ENCODE measurements around the gene GPR158.
"Not testable (repeated sequence)": the region's sequence is repeated elsewhere in the genome, so short reads cannot be mapped to it uniquely, and the experiment has no call there.

Gene GPR158

DNA sequence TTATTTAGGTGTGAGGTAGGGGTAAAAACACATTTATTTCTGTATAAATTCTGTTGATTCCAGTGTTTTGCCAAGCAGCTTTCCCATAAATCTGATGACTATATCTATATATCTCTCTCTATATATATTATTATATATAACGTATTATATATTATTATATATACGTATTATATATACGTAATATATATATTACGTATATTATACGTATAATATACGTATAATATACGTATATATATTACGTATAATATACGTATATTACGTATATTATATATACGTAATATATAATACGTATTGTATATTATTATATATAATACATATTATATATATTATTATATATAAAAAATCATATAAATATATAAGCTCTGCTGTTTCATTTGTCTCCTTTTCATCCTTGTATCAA is 163.5 kb downstream of the GPR158 start:
- no peak for DNase-seq (ENCODE audit: low spot score)
- in situ Hi-C loops (cut with MboI; ENCODE audit: low sequenced_read_pairs, unreplicated experiment) = no loop called here
- TF ChIP-seq, protein P1, sequence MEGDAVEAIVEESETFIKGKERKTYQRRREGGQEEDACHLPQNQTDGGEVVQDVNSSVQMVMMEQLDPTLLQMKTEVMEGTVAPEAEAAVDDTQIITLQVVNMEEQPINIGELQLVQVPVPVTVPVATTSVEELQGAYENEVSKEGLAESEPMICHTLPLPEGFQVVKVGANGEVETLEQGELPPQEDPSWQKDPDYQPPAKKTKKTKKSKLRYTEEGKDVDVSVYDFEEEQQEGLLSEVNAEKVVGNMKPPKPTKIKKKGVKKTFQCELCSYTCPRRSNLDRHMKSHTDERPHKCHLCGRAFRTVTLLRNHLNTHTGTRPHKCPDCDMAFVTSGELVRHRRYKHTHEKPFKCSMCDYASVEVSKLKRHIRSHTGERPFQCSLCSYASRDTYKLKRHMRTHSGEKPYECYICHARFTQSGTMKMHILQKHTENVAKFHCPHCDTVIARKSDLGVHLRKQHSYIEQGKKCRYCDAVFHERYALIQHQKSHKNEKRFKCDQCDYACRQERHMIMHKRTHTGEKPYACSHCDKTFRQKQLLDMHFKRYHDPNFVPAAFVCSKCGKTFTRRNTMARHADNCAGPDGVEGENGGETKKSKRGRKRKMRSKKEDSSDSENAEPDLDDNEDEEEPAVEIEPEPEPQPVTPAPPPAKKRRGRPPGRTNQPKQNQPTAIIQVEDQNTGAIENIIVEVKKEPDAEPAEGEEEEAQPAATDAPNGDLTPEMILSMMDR (IDR thresholded peaks at IDR 0.05; ENCODE audit: borderline replicate concordance, control extremely low read depth, extremely low read depth, insufficient read depth, missing control alignments) = no peak

GRCh38 chr10:25339966-25340365 is 165.2 kb downstream of the GPR158 start:
- in situ Hi-C loops (cut with MboI; ENCODE audit: low sequenced_read_pairs, unreplicated experiment) = no loop called here
- TF ChIP-seq, protein P1 (IDR thresholded peaks at IDR 0.05; ENCODE audit: borderline replicate concordance, control extremely low read depth, extremely low read depth, insufficient read depth, missing control alignments) = no peak
- DNase-seq (ENCODE audit: low spot score) = no peak

- TF ChIP-seq, protein P1 (IDR thresholded peaks at IDR 0.05; ENCODE audit: borderline replicate concordance, control extremely low read depth, extremely low read depth, insufficient read depth, missing control alignments) = no peak
- in situ Hi-C loops (cut with MboI; ENCODE audit: low sequenced_read_pairs, unreplicated experiment) = no loop called here
- no peak for DNase-seq (ENCODE audit: low spot score)
These were observed 174.7 kb downstream of the GPR158 start for GRCh38 chr10:25349520-25349919.

GRCh38 chr10:25356609-25357008 is 181.8 kb downstream of the GPR158 start:
- no peak for DNase-seq (ENCODE audit: low spot score)
- TF ChIP-seq, protein P1 (IDR thresholded peaks at IDR 0.05; ENCODE audit: borderline replicate concordance, control extremely low read depth, extremely low read depth, insufficient read depth, missing control alignments) = no peak
- in situ Hi-C loops (cut with MboI; ENCODE audit: low sequenced_read_pairs, unreplicated experiment) = no loop called here

DNA sequence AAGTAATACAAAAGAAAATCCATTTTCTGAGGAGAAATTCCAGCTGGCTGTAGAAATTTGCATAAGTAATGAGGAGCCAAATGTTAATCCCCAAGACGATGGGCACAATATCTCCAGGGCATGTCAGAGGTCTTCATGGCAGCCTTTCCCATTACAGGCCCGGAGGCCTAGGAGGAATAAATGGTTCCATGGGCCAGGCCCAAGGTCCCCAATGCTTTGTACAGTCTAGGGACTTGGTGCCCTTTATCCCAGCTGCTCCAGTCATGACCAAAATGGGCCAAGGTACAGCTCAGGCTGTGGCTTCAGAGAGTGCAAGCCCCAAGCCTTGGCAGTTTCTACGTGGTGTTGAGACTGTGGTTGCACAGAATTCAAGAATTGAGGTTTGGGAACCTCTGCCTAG is 182.5 kb downstream of the GPR158 start:
- DNase-seq (ENCODE audit: low spot score) = no peak
- in situ Hi-C loops (cut with MboI; ENCODE audit: low sequenced_read_pairs, unreplicated experiment) = no loop called here
- TF ChIP-seq, protein P1 (IDR thresholded peaks at IDR 0.05; ENCODE audit: borderline replicate concordance, control extremely low read depth, extremely low read depth, insufficient read depth, missing control alignments) = no peak

DNA sequence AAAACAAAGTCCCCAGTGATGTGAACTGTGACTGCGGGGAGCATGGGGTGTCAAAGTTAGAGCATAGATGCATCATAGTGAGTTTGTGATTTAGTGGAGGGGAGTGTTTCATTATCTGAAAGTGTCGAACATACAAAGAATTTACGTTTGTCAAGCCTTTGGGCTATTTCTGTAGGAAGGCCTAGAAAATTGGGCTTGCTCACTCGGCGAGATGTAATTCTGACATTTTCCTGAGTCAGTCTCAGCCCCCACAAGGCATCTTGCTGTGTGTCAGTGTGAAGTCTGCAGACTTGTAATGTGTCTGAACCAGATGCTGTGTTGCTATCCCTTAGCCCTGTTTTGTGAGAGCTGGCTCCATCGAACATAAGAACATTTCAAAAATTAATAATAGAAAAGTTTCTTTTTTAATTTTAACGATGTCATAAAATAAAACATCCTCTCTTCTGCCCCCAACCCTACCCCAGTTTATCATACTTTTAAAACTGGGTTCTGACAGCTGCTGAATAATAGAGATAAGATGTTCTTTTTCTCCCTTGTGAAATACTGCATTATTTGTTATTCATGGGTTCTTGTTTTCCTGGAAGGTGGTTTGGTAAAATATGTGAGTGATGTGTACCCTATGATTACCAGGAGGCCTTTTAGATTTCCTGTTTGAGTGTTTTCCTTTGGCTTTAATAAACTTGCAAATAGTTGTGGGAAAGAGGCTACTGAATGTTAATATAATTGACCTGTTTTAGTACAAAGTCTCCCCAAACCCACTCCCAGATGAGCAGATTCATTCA is 207.4 kb downstream of the GPR158 start:
- in situ Hi-C loops (cut with MboI; ENCODE audit: low sequenced_read_pairs, unreplicated experiment) = no loop called here
- TF ChIP-seq, protein P1 (IDR thresholded peaks at IDR 0.05; ENCODE audit: borderline replicate concordance, control extremely low read depth, extremely low read depth, insufficient read depth, missing control alignments) = no peak
- DNase-seq (ENCODE audit: low spot score) = no peak

GRCh38 chr10:25382901-25383300 is 208.1 kb downstream of the GPR158 start:
- DNase-seq (ENCODE audit: low spot score); in situ Hi-C loops (cut with MboI; ENCODE audit: low sequenced_read_pairs, unreplicated experiment): not testable (repeated sequence)

Data from GM13976 (cell line).